WTC11 (cell line): Measurements from ENCODE around the gene COL5A2.

Experiments used
- CTCF ChIP-seq: fragments of 200-600 bp; IDR thresholded peaks from 2 replicates; pipeline ENCODE4 v1.8.0; 2022; ENCODE audit warnings: antibody characterized with exemption
- ESRRA ChIP-seq: sonication (generic); formaldehyde crosslinking; IDR thresholded peaks from 2 replicates; pipeline ENCODE4 v1.8.1; 2022; ENCODE audit warnings: mild to moderate bottlenecking, missing genetic modification reagents, borderline replicate concordance
- FOXK1 ChIP-seq: sonication (generic); formaldehyde crosslinking; IDR thresholded peaks from 2 replicates; pipeline ENCODE4 v1.8.0; 2022; ENCODE audit warnings: mild to moderate bottlenecking, moderate library complexity, missing genetic modification reagents

GRCh38 chr2:189150033-189150432 lies 29.5 kb downstream of the COL5A2 start:
- TF ChIP-seq ESRRA (no peak), FOXK1 (CRISPR knock-in tag) (no peak), CTCF (no peak)
